Left ventricle myocardium inferior (tissue), 1 donor: ENCODE measurements around the gene ZIC1. TPM values are rescaled to one million over a fixed set of nuclear protein-coding genes. Genes with fewer than 3 reads are reported as not detected.

Experiments used
- DNase-seq: peaks from one replicate; pipeline ENCODE4 v3.0.0-alpha.2; 2020
- H3K27ac ChIP-seq: fragments of 200-600 bp; replicated peaks from 2 replicates; pipeline ENCODE4 v1.8.0; 2021
- H3K27me3 ChIP-seq: fragments of 200-600 bp; 2 replicates; pipeline ENCODE4 v1.8.0; 2021; ENCODE audit warnings: low read depth
- H3K36me3 ChIP-seq: fragments of 200-600 bp; 2 replicates; pipeline ENCODE4 v1.8.0; 2021
- H3K4me1 ChIP-seq: fragments of 200-600 bp; 2 replicates; pipeline ENCODE4 v1.8.0; 2021
- H3K4me3 ChIP-seq: fragments of 200-600 bp; 2 replicates; pipeline ENCODE4 v1.8.0; 2021; ENCODE audit warnings: mild to moderate bottlenecking, moderate library complexity
- H3K9me3 ChIP-seq: fragments of 200-600 bp; replicated peaks from 2 replicates; pipeline ENCODE4 v1.8.0; 2021
- CTCF ChIP-seq: fragments of 200-600 bp; IDR thresholded peaks from 2 replicates; pipeline ENCODE4 v1.8.0; 2021; ENCODE audit warnings: antibody characterized with exemption, mild to moderate bottlenecking, borderline replicate concordance
- intact Hi-C: fragments of 100-400 bp; cut with micrococcal nuclease; formaldehyde crosslinking; loops from one replicate; pipeline ENCODE4 v1.11.0; 2022
- total RNA-seq: library from RNA; stranded (reverse); fragmentation: NEBNext Ultra II Directional; extraction: Animal tissue kit (Norgen Biotek cat#: 25700); gene quantifications from one replicate; pipeline ENCODE4 v1.2.1, GENCODE V29; 2021
- donor health status: DM: no; HTN: yes; CAD: no; lungs with severe emphysema.

Gene ZIC1
- total RNA-seq, 1 donor from 2014 or later: not detected

GRCh38 chr3:147428754-147429153, 19.6 kb downstream of the ZIC1 start:
- TF ChIP-seq CTCF: no peak
- Histone ChIP-seq H3K36me3 (no peaks in the 10 kb centered on the region), H3K4me3 (no peak overlapping the region), H3K9me3 (no peaks in the 10 kb centered on the region), H3K27me3 (peaks cover 94% of the 10 kb centered on the region), H3K4me1 (peaks cover 5% of the 10 kb centered on the region), H3K27ac (no peak overlapping the region)
- intact Hi-C loops: no loop called here
- no peak for DNase-seq

GRCh38 chr3:147431751-147432150, 22.6 kb downstream of the ZIC1 start:
- TF ChIP-seq CTCF: no peak
- H3K36me3 ChIP-seq: no peaks in the 10 kb centered on the region
- no peaks in the 10 kb centered on the region for H3K9me3 ChIP-seq
- intact Hi-C loops: no loop called here
- H3K4me3 ChIP-seq: no peak overlapping the region
- no peak overlapping the region for H3K27ac ChIP-seq
- H3K4me1 ChIP-seq: no peaks in the 10 kb centered on the region
- no peak for DNase-seq
- peaks cover 82% of the 10 kb centered on the region for H3K27me3 ChIP-seq

- no peak for DNase-seq
- H3K36me3 ChIP-seq: no peaks in the 10 kb centered on the region
- H3K9me3 ChIP-seq: no peaks in the 10 kb centered on the region
- H3K27me3 ChIP-seq: peaks cover 17% of the 10 kb centered on the region
- H3K27ac ChIP-seq: no peak overlapping the region
- H3K4me1 ChIP-seq: no peaks in the 10 kb centered on the region
- intact Hi-C loops: no loop called here
- H3K4me3 ChIP-seq: no peak overlapping the region
- TF ChIP-seq CTCF: no peak
Observed at GRCh38 chr3:147447224-147447623, 38.1 kb downstream of the ZIC1 start.

GRCh38 chr3:147449669-147450068, 40.5 kb downstream of the ZIC1 start:
- TF ChIP-seq CTCF: no peak
- no peak overlapping the region for H3K4me3 ChIP-seq
- no peaks in the 10 kb centered on the region for H3K36me3 ChIP-seq
- DNase-seq: no peak
- no peaks in the 10 kb centered on the region for H3K4me1 ChIP-seq
- H3K27ac ChIP-seq: no peak overlapping the region
- intact Hi-C loops: no loop called here
- H3K9me3 ChIP-seq: no peaks in the 10 kb centered on the region
- peaks cover 37% of the 10 kb centered on the region for H3K27me3 ChIP-seq

- Histone ChIP-seq H3K4me3 (no peak overlapping the region), H3K27ac (no peak overlapping the region), H3K4me1 (no peaks in the 10 kb centered on the region), H3K9me3 (no peaks in the 10 kb centered on the region), H3K27me3 (peaks cover 9% of the 10 kb centered on the region), H3K36me3 (no peaks in the 10 kb centered on the region)
- TF ChIP-seq CTCF: no peak
- no peak for DNase-seq
- intact Hi-C loops: no loop called here
Observed at GRCh38 chr3:147458995-147459704, 50.0 kb downstream of the ZIC1 start.
